ENCODE measurements around the gene METTL27.

METTL27 gene, protein sequence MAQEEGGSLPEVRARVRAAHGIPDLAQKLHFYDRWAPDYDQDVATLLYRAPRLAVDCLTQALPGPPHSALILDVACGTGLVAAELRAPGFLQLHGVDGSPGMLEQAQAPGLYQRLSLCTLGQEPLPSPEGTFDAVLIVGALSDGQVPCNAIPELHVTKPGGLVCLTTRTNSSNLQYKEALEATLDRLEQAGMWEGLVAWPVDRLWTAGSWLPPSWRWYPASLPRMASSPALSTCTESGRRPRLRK

GRCh38 chr7:73842067-73842976 is at the start of gene METTL27:
TSS of gene METTL27 (minus strand) at chr7:73842516. CDS start at chr7:73842140, 376 bp downstream.
- H3K27ac ChIP-seq: peak within 1 kb of the TSS; percentile 78
- TF ChIP-seq CTCF (conservative IDR thresholded peaks at IDR 0.05) (no peak), ZFX (IDR thresholded peaks at IDR 0.05) (peak; percentile 59; the same call in 1 of the 2 replicates)

DNA sequence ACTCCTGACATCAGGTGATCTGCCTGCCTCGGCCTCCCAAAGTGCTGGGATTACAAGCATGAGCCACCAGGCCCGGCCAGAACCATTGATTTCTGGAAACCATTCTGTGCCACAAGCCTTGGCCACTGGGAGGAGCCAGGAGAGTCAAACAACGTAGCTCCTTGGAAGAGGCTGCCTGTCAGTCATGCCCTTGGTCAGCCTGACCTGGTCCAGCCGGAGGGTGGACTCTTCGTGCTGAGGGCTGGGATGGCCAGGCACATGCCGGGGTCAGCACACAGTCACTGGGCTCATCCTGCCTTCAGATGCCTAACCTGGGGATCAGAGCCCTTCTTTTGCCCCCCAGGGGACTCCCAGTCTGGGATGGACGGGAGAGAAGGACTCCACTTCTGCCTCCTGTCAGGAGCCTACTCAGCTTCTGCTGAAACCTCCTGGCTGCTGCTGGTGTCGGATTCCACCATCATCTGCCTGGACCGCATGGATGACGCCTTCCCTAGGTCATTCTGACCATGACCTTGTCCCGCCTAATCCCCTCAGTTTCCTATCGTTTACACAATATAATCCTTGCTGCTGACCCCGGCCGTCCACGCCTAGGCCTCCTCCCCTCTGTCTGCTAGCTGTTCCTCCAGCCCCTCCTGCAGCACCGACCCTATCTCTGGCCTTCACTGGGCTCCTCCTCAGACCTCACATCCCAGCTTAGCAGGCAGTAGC is 49.0 kb upstream of the METTL27 start:
- no peak for TF ChIP-seq CTCF (conservative IDR thresholded peaks at IDR 0.05)
- TF ChIP-seq ZFX (IDR thresholded peaks at IDR 0.05): no peak
- H3K27ac ChIP-seq: no peak overlapping the region

DNA sequence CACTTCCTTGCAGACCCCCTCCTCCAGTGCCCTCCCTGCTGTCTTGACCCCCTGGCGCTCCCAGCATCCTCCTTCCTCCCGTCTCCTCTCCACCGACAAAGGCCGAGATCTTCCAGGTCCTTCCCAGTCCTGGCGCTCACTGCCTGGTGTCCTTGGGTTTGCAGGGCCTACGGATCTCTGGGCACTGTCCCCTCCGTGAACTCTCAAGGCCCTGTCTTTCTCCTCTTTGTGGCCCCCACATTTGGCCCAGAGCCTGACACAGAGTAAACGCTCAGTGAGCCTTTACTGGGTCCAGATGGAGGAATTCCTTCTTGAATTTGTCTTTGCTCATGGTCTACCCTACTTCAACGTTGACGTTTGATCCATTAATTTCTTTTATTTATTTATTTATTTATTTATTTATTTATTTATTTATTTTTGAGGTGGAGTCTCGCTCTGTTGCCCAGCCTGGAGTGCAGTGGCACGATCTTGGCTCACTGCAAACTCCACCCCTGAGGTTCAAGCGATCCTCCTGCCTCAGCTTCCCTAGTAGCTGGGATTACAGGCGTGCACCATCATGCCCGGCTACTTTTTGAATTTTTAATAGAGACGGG is 48.3 kb upstream of the METTL27 start:
- no peak overlapping the region for H3K27ac ChIP-seq
- TF ChIP-seq ZFX (IDR thresholded peaks at IDR 0.05) (no peak), CTCF (conservative IDR thresholded peaks at IDR 0.05) (no peak)

DNA sequence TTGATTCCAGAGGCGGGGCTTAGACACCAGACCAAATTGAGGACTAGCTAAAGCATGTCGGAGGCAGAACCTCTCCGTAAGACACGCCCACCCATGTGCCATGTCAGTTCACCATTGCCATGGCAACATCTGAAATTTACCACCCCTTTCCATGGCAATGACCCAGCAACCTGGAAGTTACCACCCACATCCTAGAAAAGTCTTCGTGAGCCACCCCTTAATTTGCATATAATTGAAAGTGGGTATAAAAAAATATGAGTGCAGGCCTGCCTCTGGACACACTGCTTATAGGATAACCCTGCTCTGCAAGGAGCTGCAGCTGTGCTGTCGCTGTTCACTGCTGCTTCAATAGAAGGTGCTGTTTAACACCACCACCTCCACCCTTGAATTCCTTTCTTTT is 46.6 kb upstream of the METTL27 start:
- H3K27ac ChIP-seq: no peak overlapping the region
- TF ChIP-seq ZFX (IDR thresholded peaks at IDR 0.05) (no peak), CTCF (conservative IDR thresholded peaks at IDR 0.05) (no peak)

DNA sequence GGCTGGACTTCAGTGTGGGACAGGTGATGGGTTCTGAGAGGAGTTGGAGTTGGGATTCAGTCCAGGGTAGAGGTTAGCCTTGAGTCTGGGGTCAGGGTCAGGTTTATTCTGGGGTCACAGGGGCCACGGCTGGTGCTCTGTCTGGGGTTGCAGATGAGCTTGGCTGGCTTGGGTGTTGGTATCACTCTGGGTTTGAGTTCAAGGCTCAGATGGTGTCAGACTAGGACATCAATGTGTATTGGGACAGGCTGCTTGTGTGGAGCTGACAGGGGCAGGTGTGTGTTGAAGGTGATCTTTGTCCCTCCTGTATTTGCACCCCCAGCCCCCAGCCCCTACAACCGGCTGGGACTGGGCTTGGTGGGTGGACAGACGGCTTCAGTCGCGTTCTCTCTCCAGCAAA is 45.4 kb upstream of the METTL27 start:
- no peak overlapping the region for H3K27ac ChIP-seq
- TF ChIP-seq ZFX (IDR thresholded peaks at IDR 0.05): no peak
- TF ChIP-seq CTCF (conservative IDR thresholded peaks at IDR 0.05): no peak

- H3K27ac ChIP-seq: no peak overlapping the region
- TF ChIP-seq CTCF (conservative IDR thresholded peaks at IDR 0.05) (no peak), ZFX (IDR thresholded peaks at IDR 0.05) (no peak)
These were observed 43.9 kb upstream of the METTL27 start for GRCh38 chr7:73885975-73886798.
